GM21390 (cell line): ENCODE results near the gene GOLGA6B.
"Not testable (repeated sequence)": the region's sequence is repeated elsewhere in the genome, so short reads cannot be mapped to it uniquely, and the experiment has no call there.

Source experiments
- ATAC-seq: cut with Tn5 transposase; IDR thresholded peaks from one replicate; pipeline ENCODE4 v1.9.1; 2021; ENCODE audit not compliant: unreplicated experiment

Gene GOLGA6B

DNA sequence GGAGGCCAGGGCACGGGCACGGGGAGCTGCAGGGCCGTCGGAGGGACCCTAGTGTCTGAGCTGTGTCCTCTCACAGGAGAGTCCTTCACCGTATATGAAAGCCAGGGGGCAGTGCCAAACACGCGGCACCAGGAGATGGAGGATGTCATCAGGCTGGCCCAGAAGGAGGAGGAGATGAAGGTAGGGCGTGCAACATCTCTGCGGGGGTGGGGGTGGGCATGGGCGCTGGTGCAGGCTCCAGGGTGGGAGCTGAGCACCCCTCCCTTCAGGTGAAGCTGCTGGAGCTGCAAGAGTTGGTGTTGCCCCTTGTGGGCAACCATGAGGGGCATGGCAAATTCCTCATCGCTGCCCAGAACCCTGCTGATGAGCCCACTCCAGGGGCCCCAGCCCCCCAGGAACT lies 11.2 kb downstream of the GOLGA6B start:
- ATAC-seq = not testable (repeated sequence)

DNA sequence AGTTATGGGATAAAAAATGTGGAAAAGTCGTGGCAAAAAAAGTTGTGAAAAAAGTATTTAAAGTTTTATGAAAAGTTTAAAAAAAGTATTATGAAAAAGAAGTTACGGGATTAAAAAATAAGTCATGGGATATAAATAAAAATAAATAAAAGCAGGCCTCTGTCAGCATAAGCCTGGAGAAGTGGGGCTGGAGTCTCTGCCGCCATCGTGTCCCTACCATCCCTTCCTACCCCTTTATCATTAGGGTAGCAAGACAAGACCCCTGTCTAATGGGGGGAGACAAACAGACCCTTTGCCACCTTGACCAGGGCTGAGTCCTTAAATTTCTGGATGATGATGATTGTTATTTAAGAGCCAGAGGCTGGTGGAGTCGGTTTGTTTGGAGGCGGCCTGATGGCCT lies 15.3 kb downstream of the GOLGA6B start:
- ATAC-seq = not testable (repeated sequence)

DNA sequence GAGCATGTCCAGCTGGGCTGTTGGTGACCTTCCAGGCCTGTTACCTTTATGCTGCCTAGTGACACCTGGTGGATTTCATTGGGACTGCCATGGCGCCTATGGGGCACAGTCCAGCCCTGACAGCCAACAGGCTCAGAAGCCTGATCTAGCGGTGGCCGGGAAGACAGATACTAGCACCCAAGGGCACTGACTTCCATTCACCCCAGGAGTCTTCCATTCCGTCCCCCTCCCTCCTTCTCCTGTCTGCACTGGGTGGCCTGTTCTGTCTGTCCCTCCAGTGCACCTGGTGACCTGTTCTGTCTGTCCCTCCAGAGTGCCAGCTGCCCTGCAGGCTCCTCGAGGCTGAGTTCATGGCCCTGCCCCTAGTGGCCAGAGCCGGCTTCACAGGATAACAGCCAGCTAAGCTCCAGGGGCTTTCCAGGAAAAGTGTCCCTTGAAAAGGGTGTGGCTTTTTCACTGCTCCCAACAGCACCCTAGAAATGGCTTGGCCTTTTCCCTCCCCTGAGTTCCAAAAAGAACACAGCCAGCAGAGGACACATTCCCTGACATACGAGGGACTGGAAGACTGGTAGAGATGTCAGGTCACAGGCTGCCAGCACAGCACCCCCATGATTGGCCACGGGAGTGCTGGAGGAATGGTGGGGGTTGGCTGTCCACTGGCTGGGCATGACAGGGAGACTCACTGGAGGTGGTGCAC lies 16.3 kb downstream of the GOLGA6B start:
- peak; percentile 79 for ATAC-seq

DNA sequence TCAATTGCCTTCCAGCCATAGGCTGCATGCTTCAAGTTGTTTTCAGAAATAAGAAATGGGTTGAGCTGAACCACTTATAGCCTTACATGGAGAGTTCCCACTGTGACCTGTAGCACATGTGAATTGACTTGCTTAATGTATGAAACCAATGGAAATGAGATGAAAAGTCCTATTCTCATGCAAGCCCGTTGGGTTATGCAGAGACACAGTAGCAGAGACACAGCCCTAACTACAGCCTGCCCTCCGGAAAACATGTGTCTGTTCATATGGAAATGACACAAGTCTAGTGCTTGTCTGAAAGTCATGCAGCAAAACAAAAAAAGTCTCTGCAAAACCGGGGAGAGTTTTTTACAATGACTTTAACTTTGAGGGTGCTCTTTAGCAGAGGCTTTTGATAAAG lies 17.0 kb downstream of the GOLGA6B start:
- no peak for ATAC-seq

GRCh38 chr15:72676838-72677237 lies 22.3 kb downstream of the GOLGA6B start:
- no peak for ATAC-seq

DNA sequence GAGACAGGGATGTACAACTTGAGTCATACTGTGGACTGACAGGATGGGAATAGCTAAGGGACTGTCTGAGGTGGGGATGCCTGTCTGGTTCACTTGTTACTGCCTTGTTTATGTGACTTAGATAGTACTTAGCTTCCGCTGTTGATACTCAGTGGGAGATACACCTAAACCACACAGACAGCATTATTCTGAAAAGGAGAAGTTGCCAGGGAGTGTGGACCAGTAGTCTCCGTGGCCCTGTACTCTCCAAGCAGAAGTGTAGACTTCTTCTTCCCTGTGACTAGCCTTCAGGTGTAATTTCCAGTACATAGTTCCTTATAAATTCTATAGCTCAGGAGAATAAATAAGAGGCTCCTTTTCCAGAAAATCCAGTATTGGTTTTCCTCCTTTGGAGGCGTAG lies 26.4 kb downstream of the GOLGA6B start:
- no peak for ATAC-seq

- ATAC-seq = no peak
Measured at GRCh38 chr15:72682772-72683171, 28.3 kb downstream of the GOLGA6B start.

DNA sequence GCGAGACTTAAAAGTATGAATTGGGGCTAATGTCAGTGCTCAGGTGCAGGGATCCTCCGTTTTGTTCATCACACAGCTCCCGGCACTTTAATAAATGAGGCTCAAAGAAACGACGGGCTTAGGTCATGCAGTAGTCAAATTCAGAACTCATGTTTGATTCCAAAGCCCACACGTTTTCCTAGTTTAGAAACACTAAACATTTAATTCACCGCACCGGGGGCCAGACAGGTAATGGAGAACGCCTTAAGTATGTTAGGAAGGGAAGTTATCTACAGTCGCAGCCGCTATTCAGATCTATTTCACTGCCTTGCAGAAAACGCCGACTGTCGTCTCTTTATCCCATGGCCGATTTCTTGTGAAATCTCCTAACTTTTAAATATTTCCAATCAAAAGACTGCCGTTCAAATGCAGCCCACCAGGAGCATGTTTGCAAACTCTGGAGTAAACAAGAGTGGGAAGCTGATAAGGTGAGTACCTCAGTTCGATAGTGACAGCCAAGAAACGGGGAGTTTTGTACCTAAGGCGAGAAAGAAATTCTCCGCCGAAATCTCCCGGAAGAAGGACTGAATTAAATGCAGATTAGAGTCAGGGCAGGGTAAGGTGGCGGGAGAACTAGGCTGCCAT lies 30.9 kb downstream of the GOLGA6B start:
- no peak for ATAC-seq

GRCh38 chr15:72685925-72686794 lies 31.7 kb downstream of the GOLGA6B start, which contains the start of the genes BBS4 and HIGD2B:
TSS of gene BBS4 (plus strand) at chr15:72686207. CDS start at chr15:72686228, 21 bp downstream.
TSS of gene HIGD2B (minus strand) at chr15:72686182. CDS start at chr15:72676374, 9,808 bp downstream.
- ATAC-seq = peak; percentile 98

GRCh38 chr15:72688697-72689096 lies 34.2 kb downstream of the GOLGA6B start:
- no peak for ATAC-seq

- no peak for ATAC-seq
Measured at GRCh38 chr15:72690938-72691337, 36.4 kb downstream of the GOLGA6B start.

DNA sequence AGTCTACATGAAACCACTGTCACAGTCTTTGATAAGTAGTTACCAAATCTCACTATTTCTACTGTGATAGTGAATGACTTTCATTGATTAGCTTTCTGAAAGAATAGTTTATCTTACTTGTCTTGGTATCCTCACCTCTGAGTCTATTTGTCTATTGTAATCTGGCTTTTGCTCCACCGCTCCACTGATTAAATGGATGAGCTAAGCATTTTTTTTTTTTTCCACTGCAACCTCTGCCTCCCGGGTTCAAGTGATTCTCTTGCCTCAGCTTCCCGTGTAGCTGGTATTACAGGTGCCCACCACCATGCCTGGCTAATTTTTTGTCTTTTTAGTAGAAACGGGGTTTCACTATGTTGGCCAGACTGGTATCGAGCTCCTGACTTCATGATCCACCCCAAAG lies 44.4 kb downstream of the GOLGA6B start:
- ATAC-seq = no peak

DNA sequence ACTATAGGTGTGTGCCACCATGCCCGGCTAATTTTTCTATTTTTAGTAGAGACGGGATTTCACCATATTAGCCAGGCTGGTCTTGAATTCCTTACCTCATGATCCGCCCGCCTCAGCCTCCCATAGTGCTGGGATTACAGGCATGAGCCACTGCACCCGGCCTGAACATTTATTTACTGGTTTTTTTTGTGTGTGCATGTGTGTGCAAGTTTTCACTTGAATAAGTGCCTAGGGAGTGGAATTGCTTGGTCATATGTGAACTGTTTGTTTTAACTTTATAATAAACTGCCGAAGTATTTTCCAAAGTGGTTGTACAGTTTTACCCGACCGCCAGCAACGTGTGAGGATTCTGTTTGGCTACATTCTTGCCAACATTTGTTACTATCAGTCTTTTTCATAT lies 45.6 kb downstream of the GOLGA6B start:
- ATAC-seq = no peak

DNA sequence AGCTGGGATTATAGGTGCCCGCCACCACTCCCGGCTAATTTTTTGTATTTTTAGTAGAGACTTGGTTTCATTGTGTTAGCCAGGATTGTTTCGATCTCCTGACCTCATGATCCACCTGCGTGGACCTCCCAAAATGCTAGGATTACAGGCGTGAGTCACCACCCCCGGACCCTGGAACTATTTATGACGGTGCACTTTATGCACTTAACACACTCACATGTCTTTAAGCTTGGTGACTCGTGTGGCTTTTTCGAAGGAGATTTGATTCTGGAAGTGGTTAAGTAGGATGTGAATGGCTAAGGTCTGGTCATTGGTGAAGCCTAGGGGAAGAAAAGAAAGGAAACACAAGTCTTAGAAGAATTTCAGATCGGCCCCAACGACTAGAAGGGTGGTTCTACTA lies 51.8 kb downstream of the GOLGA6B start:
- no peak for ATAC-seq

DNA sequence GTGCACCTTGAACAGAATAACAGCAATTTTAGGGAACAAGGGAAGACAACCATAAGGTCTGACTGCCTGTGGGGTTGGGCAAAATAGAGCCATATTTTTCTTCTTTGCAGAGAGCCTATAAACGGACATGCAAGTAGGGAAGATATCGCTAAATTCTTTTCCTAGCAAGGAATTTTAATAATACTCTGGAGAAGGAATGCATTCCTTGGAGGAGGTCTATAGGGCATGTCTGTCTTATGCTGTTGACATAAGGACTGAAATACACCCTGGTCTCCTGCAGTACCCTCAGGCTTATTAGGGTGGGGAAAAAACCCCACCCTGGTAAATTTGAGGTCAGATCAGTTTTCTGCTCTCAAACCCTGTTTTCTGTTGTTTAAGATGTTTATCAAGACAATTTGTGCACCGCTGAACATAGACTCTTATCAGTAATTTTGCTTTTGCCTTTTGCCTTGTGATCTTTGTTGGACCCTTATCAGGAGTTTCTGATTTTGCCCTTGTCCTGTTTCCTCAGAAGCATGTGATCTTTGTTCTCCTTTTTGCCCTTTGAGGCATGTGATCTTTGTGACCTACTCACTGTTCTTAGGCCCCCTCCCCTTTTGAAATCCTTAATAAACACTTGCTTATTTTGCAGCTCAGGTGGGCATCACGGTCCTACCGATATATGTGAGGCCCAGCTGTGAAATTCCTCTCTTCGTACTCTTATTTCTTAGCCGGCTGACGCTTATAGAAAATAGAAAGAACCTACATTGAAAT lies 54.2 kb downstream of the GOLGA6B start:
- ATAC-seq = not testable (repeated sequence)
